GM12892 (cell line): ENCODE measurements around the gene ST8SIA2.

ENCODE experiments used
- POLR2A ChIP-seq: IDR thresholded peaks from 2 replicates; pipeline ENCODE4 v1.6.1; 2011; ENCODE audit warnings: low read depth, low read length, control low read depth
- POLR2AphosphoS5 ChIP-seq: IDR thresholded peaks from 2 replicates; pipeline ENCODE4 v1.6.1; 2011; ENCODE audit warnings: low read depth, low read length, control low read depth
- TAF1 ChIP-seq: IDR thresholded peaks from 2 replicates; pipeline ENCODE4 v1.6.1; 2011; ENCODE audit warnings: low read depth, mild to moderate bottlenecking, control low read depth, low read length, borderline replicate concordance

- TF ChIP-seq TAF1 (no peak), POLR2A (no peak), POLR2AphosphoS5 (no peak)
Observed at GRCh38 chr15:92365906-92366305, 27.8 kb upstream of the ST8SIA2 start.
